WTC11 (cell line): ENCODE results near the gene ACMSD. TPM values are rescaled to one million over a fixed set of nuclear protein-coding genes. Genes with fewer than 3 reads are reported as not detected.
A peak's percentile ranks its signal among the peaks of the same experiment; 100 is the strongest.

Source experiments
- AFF4 ChIP-seq: sonication (generic); formaldehyde crosslinking; IDR thresholded peaks from 2 replicates; pipeline ENCODE4 v1.8.1; 2023; ENCODE audit warnings: mild to moderate bottlenecking, missing genetic modification reagents, borderline replicate concordance
- ATF1 ChIP-seq: sonication (generic); formaldehyde crosslinking; IDR thresholded peaks from 2 replicates; pipeline ENCODE4 v1.8.1; 2023; ENCODE audit warnings: mild to moderate bottlenecking, moderate library complexity, missing genetic modification reagents
- ATF6 ChIP-seq: sonication (generic); formaldehyde crosslinking; IDR thresholded peaks from 2 replicates; pipeline ENCODE4 v1.8.1; 2023; ENCODE audit warnings: mild to moderate bottlenecking, missing genetic modification reagents
- CREB1 ChIP-seq: sonication (generic); formaldehyde crosslinking; IDR thresholded peaks from 2 replicates; pipeline ENCODE4 v1.8.0; 2023; ENCODE audit warnings: mild to moderate bottlenecking, missing genetic modification reagents
- E2F4 ChIP-seq: sonication (generic); formaldehyde crosslinking; IDR thresholded peaks from 2 replicates; pipeline ENCODE4 v1.8.1; 2022; ENCODE audit warnings: low read depth, mild to moderate bottlenecking, moderate library complexity, missing genetic modification reagents, borderline replicate concordance
- EMX1 ChIP-seq: fragments of 250-450 bp; sonication (Bioruptor Pico); IDR thresholded peaks from 2 replicates; pipeline ENCODE4 v1.8.0; 2021; ENCODE audit warnings: mild to moderate bottlenecking
- ERG ChIP-seq: fragments of 250-450 bp; sonication (Bioruptor Pico); IDR thresholded peaks from 2 replicates; pipeline ENCODE4 v1.8.0; 2021; ENCODE audit warnings: mild to moderate bottlenecking
- FOXP1 ChIP-seq: sonication (generic); formaldehyde crosslinking; IDR thresholded peaks from 2 replicates; pipeline ENCODE4 v1.8.0; 2022; ENCODE audit warnings: missing genetic modification reagents, mild to moderate bottlenecking, moderate library complexity, borderline replicate concordance
- HMGA2 ChIP-seq: fragments of 250-450 bp; sonication (Bioruptor Pico); IDR thresholded peaks from 2 replicates; pipeline ENCODE4 v1.4.0; 2021; ENCODE audit warnings: mild to moderate bottlenecking, moderate library complexity
- IRF1 ChIP-seq: sonication (generic); formaldehyde crosslinking; IDR thresholded peaks from 2 replicates; pipeline ENCODE4 v1.8.0; 2023; ENCODE audit warnings: missing genetic modification reagents
- JAZF1 ChIP-seq: fragments of 250-450 bp; sonication (Bioruptor Pico); IDR thresholded peaks from 2 replicates; pipeline ENCODE4 v1.9.0; 2021; ENCODE audit warnings: moderate library complexity, mild to moderate bottlenecking, inconsistent platforms
- MYBL2 ChIP-seq: sonication (generic); formaldehyde crosslinking; IDR thresholded peaks from 2 replicates; pipeline ENCODE4 v1.8.1; 2023; ENCODE audit warnings: mild to moderate bottlenecking, moderate library complexity, missing genetic modification reagents
- NFATC4 ChIP-seq: fragments of 250-450 bp; sonication (Bioruptor Pico); IDR thresholded peaks from 2 replicates; pipeline ENCODE4 v1.9.0; 2021; ENCODE audit warnings: mild to moderate bottlenecking
- NR3C1 ChIP-seq: sonication (generic); formaldehyde crosslinking; conservative IDR thresholded peaks from 2 replicates; pipeline ENCODE4 v1.8.1; 2023; ENCODE audit warnings: low read depth, mild to moderate bottlenecking, missing genetic modification reagents
- RELA ChIP-seq: sonication (generic); formaldehyde crosslinking; IDR thresholded peaks from 2 replicates; pipeline ENCODE4 v1.8.1; 2022; ENCODE audit warnings: missing genetic modification reagents, mild to moderate bottlenecking, borderline replicate concordance
- RORB ChIP-seq: fragments of 250-450 bp; sonication (Bioruptor Pico); IDR thresholded peaks from 2 replicates; pipeline ENCODE4 v1.9.0; 2021; ENCODE audit warnings: mild to moderate bottlenecking
- TP53 ChIP-seq: sonication (generic); formaldehyde crosslinking; IDR thresholded peaks from 2 replicates; pipeline ENCODE4 v1.8.1; 2023; ENCODE audit warnings: mild to moderate bottlenecking, missing genetic modification reagents
- ZNF263 ChIP-seq: sonication (generic); formaldehyde crosslinking; IDR thresholded peaks from 2 replicates; pipeline ENCODE4 v1.8.1; 2022; ENCODE audit warnings: low read depth, mild to moderate bottlenecking, moderate library complexity, missing genetic modification reagents
- ZNF317 ChIP-seq: sonication (generic); formaldehyde crosslinking; IDR thresholded peaks from 2 replicates; pipeline ENCODE4 v1.8.1; 2023; ENCODE audit warnings: low read depth, mild to moderate bottlenecking, moderate library complexity, missing genetic modification reagents, borderline replicate concordance
- ZNF512 ChIP-seq: sonication (generic); formaldehyde crosslinking; IDR thresholded peaks from 2 replicates; pipeline ENCODE4 v1.8.1; 2022; ENCODE audit warnings: missing genetic modification reagents, borderline replicate concordance
- total RNA-seq: library from RNA; stranded (reverse); gene quantifications from 3 replicates; pipeline ENCODE4 v1.2.3, GENCODE V29; 2021
- TF ChIP-seq, protein P1 (sequence below): sonication (generic); formaldehyde crosslinking; IDR thresholded peaks from 2 replicates; pipeline ENCODE4 v1.8.1; 2023; ENCODE audit warnings: mild to moderate bottlenecking, missing genetic modification reagents
- TF ChIP-seq, protein P2 (sequence below): sonication (generic); formaldehyde crosslinking; IDR thresholded peaks from 2 replicates; pipeline ENCODE4 v1.8.1; 2022; ENCODE audit warnings: low read depth, missing genetic modification reagents, borderline replicate concordance
- TF ChIP-seq, protein P3 (sequence below): sonication (generic); formaldehyde crosslinking; IDR thresholded peaks from 2 replicates; pipeline ENCODE4 v1.8.1; 2023; ENCODE audit warnings: mild to moderate bottlenecking, missing genetic modification reagents, moderate library complexity

ACMSD gene
- total RNA-seq, 1 experiment from 2014 or later = not detected

- no peak for TF ChIP-seq ATF1 (CRISPR knock-in tag)
- TF ChIP-seq, protein P1, sequence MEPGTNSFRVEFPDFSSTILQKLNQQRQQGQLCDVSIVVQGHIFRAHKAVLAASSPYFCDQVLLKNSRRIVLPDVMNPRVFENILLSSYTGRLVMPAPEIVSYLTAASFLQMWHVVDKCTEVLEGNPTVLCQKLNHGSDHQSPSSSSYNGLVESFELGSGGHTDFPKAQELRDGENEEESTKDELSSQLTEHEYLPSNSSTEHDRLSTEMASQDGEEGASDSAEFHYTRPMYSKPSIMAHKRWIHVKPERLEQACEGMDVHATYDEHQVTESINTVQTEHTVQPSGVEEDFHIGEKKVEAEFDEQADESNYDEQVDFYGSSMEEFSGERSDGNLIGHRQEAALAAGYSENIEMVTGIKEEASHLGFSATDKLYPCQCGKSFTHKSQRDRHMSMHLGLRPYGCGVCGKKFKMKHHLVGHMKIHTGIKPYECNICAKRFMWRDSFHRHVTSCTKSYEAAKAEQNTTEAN (CRISPR knock-in tag) = no peak
- no peak for TF ChIP-seq CREB1
- TF ChIP-seq NR3C1 = no peak
- no peak for TF ChIP-seq NFATC4 (CRISPR knock-in tag)
- peak; percentile 88 for TF ChIP-seq FOXP1 (CRISPR knock-in tag)
- no peak for TF ChIP-seq ZNF263 (CRISPR knock-in tag)
- TF ChIP-seq EMX1 (CRISPR knock-in tag) = no peak
- no peak for TF ChIP-seq ZNF512 (CRISPR knock-in tag)
- TF ChIP-seq RELA (CRISPR knock-in tag) = no peak
- no peak for TF ChIP-seq JAZF1 (CRISPR knock-in tag)
- no peak for TF ChIP-seq TP53 (CRISPR knock-in tag)
- TF ChIP-seq MYBL2 (CRISPR knock-in tag) = no peak; the same call in 1 of the 2 replicates
- TF ChIP-seq, protein P2, sequence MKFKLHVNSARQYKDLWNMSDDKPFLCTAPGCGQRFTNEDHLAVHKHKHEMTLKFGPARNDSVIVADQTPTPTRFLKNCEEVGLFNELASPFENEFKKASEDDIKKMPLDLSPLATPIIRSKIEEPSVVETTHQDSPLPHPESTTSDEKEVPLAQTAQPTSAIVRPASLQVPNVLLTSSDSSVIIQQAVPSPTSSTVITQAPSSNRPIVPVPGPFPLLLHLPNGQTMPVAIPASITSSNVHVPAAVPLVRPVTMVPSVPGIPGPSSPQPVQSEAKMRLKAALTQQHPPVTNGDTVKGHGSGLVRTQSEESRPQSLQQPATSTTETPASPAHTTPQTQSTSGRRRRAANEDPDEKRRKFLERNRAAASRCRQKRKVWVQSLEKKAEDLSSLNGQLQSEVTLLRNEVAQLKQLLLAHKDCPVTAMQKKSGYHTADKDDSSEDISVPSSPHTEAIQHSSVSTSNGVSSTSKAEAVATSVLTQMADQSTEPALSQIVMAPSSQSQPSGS (CRISPR knock-in tag) = no peak
- TF ChIP-seq, protein P3, sequence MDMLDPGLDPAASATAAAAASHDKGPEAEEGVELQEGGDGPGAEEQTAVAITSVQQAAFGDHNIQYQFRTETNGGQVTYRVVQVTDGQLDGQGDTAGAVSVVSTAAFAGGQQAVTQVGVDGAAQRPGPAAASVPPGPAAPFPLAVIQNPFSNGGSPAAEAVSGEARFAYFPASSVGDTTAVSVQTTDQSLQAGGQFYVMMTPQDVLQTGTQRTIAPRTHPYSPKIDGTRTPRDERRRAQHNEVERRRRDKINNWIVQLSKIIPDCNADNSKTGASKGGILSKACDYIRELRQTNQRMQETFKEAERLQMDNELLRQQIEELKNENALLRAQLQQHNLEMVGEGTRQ (CRISPR knock-in tag) = peak; percentile 60
- no peak for TF ChIP-seq IRF1 (CRISPR knock-in tag)
- no peak for TF ChIP-seq AFF4 (CRISPR knock-in tag)
- TF ChIP-seq E2F4 = no peak
- TF ChIP-seq HMGA2 = no peak
- TF ChIP-seq ATF6 (CRISPR knock-in tag) = no peak
- TF ChIP-seq ERG (CRISPR knock-in tag) = no peak
- no peak for TF ChIP-seq RORB (CRISPR knock-in tag)
- TF ChIP-seq ZNF317 = no peak
Observed at GRCh38 chr2:134918526-134919340, 80.3 kb downstream of the ACMSD start, which contains the start of gene CCNT2 (continued).
